ENCODE measurements around the gene DNAH14. TPM values are rescaled to one million over a fixed set of nuclear protein-coding genes. Genes with fewer than 3 reads are reported as not detected.
"Not testable (repeated sequence)": the region's sequence is repeated elsewhere in the genome, so short reads cannot be mapped to it uniquely, and the experiment has no call there.

DNAH14 gene
- total and polyA plus RNA-seq, 4 donors, result 0.92 to 11.3 (median 2.0) TPM; not detected in 1

DNA sequence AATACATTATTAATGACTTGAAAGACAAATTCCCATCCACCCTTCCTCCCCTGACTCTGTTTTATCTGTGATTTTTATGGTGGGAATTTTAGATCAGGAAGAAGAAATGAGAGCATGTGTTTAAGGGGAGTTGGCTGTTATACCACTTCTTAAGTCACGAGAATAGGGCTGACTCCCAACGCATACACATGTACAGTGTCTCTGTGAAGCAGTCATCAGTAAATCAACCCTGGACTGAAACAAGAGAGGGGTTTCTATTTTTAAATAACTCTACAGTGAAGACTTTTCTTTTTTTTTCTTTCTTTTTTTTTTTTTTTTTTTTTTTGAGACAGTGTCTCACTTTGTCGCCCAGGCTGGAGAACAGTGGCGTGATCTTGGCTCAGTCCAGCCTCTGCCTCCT, 392.3 kb downstream of the DNAH14 start:
- H3K4me1 ChIP-seq (ENCODE audit: control insufficient read depth in 1 of 2, insufficient read depth in 2 of 2, low read length in 2 of 2), result no peaks in the 10 kb centered on the region
- 72 to 73% methylated on average over 4 of the region's 4 CpGs for WGBS, 2 donors
- ATAC-seq (ENCODE audit: low FRiP score) (no peak), DNase-seq (no peak)
- no peak overlapping the region for H3K27ac ChIP-seq (ENCODE audit: low read depth in 1 of 2, low read length in 2 of 2)
- no peaks in the 10 kb centered on the region for H3K9me3 ChIP-seq (ENCODE audit: control insufficient read depth, low read length)
- H3K36me3 ChIP-seq (ENCODE audit: control insufficient read depth in 1 of 2, insufficient read depth in 2 of 2, low read length in 1 of 2), result no peaks in the 10 kb centered on the region
- intact Hi-C loops (cut with DNase I), result loop anchor here in 1 of 2 donors (10.0 kb wide), 1 partner anchor 653 kb away; no protein-coding TSS in a partner anchor
- H3K27me3 ChIP-seq (ENCODE audit: control insufficient read depth in 1 of 2, insufficient read depth in 2 of 2, low read length in 1 of 2), result no peaks in the 10 kb centered on the region
- no peak overlapping the region for H3K4me3 ChIP-seq (ENCODE audit: low read length in 2 of 2)

DNA sequence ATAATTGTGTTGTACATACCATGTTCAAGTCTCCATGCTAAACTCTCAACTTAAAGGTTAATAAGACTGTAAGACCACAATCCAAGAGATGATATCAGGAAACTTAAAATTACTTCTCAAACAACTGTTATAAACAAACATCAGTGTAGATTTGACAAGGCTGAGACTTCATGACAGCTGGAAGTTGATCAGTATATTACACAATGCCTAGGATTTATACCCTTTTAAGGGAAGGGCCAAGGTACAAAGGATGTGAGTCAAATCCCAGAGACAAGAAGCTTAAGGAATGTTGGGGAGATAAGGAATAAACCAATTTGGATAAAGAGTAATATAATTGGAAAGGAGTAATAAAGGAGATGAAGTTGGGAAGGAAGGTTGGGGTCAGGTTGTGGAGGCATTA, 399.6 kb downstream of the DNAH14 start:
- Histone ChIP-seq H3K27me3 (ENCODE audit: control insufficient read depth in 1 of 2, insufficient read depth in 2 of 2, low read length in 1 of 2) (no peaks in the 10 kb centered on the region), H3K4me1 (ENCODE audit: control insufficient read depth in 1 of 2, insufficient read depth in 2 of 2, low read length in 2 of 2) (no peaks in the 10 kb centered on the region), H3K4me3 (ENCODE audit: low read length in 2 of 2) (no peak overlapping the region), H3K9me3 (ENCODE audit: control insufficient read depth, low read length) (no peaks in the 10 kb centered on the region), H3K36me3 (ENCODE audit: control insufficient read depth in 1 of 2, insufficient read depth in 2 of 2, low read length in 1 of 2) (no peaks in the 10 kb centered on the region), H3K27ac (ENCODE audit: low read depth in 1 of 2, low read length in 2 of 2) (no peak overlapping the region)
- ATAC-seq (ENCODE audit: low FRiP score) (no peak), DNase-seq (no peak)
- intact Hi-C loops (cut with DNase I), result loop anchor here in 1 of 2 donors (10.0 kb wide), 1 partner anchor 646 kb away; no protein-coding TSS in a partner anchor

DNA sequence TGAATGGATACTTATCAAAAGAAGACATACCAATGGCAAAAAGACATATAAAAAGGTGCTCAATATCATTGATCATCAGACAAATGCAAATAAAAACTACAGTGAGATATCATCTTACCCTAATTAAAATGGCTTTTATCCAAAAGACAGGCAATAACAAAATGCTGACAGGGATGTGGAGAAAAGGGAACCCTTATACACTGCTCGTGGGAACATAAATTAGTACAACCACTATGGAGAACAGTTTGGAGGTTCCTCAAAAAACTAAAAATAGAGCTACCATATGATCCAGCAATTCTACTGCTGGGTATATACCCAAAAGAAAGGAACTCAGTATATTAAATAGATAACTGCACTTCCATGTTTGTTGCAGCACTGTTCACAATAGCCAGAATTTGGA, 400.5 kb downstream of the DNAH14 start:
- H3K9me3 ChIP-seq (ENCODE audit: control insufficient read depth, low read length); H3K4me1 ChIP-seq (ENCODE audit: control insufficient read depth in 1 of 2, insufficient read depth in 2 of 2, low read length in 2 of 2); H3K27me3 ChIP-seq (ENCODE audit: control insufficient read depth in 1 of 2, insufficient read depth in 2 of 2, low read length in 1 of 2); H3K36me3 ChIP-seq (ENCODE audit: control insufficient read depth in 1 of 2, insufficient read depth in 2 of 2, low read length in 1 of 2); H3K27ac ChIP-seq (ENCODE audit: low read depth in 1 of 2, low read length in 2 of 2); H3K4me3 ChIP-seq (ENCODE audit: low read length in 2 of 2); ATAC-seq (ENCODE audit: low FRiP score); DNase-seq: not testable (repeated sequence)
- intact Hi-C loops (cut with DNase I), result loop anchor here in 1 of 2 donors (10.0 kb wide), 1 partner anchor 645 kb away; no protein-coding TSS in a partner anchor
- 67 to 86% methylated on average over 1 of the region's 1 CpG for WGBS, 2 donors

DNA sequence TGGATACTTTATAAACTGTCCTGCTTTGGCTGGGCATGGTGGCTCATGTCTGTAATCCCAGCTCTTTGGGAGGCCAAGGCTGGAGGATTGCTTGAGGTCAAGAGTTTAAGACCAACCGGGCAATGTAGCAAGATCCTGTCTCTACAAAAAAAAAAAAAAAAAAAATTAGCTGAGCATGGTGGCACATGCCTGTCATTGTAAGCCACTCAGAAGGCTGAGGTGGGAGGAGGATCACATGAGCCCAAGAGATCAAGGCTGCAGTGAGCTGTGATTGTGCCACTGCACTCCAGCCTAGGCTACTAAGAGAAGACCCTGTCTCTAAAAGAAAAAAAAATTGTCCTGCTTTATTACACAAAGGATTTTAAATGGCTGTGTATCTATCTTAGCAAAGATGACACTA, 403.2 kb downstream of the DNAH14 start:
- intact Hi-C loops (cut with DNase I), result no loop called here
- ATAC-seq (ENCODE audit: low FRiP score) (no peak), DNase-seq (no peak)
- no peaks in the 10 kb centered on the region for H3K9me3 ChIP-seq (ENCODE audit: control insufficient read depth, low read length)
- no peak overlapping the region for H3K4me3 ChIP-seq (ENCODE audit: low read length in 2 of 2)
- 88 to 100% methylated on average over 1 of the region's 1 CpG for WGBS, 2 donors
- H3K27me3 ChIP-seq (ENCODE audit: control insufficient read depth in 1 of 2, insufficient read depth in 2 of 2, low read length in 1 of 2), result no peaks in the 10 kb centered on the region
- H3K36me3 ChIP-seq (ENCODE audit: control insufficient read depth in 1 of 2, insufficient read depth in 2 of 2, low read length in 1 of 2), result no peaks in the 10 kb centered on the region
- H3K27ac ChIP-seq (ENCODE audit: low read depth in 1 of 2, low read length in 2 of 2), result no peak overlapping the region
- H3K4me1 ChIP-seq (ENCODE audit: control insufficient read depth in 1 of 2, insufficient read depth in 2 of 2, low read length in 2 of 2), result no peaks in the 10 kb centered on the region

DNA sequence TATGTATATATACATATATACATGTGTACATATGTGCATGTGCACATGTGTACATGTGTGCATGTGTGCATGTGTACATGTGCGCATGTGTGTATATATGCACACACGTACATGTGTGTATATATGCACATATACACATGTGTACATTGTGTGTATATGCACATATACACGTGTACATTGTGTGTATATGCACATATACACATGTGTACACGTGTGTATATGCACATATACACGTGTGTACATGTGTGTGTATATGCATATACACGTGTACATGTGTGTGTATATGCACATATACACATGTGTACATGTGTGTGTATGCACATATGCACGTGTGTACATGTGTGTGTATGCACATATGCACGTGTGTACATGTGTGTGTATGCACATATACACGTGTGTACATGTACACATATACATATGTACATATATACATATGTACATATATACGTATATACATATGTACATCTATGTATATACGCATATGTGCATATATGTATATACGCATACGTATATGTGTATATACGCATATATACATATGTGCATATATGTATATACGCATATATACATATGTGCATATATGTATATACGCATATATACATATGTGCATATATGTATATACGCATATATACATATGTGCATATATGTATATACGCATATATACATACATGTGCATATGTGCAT, 405.8 kb downstream of the DNAH14 start:
- intact Hi-C loops (cut with DNase I), result not testable (repeated sequence)

DNA sequence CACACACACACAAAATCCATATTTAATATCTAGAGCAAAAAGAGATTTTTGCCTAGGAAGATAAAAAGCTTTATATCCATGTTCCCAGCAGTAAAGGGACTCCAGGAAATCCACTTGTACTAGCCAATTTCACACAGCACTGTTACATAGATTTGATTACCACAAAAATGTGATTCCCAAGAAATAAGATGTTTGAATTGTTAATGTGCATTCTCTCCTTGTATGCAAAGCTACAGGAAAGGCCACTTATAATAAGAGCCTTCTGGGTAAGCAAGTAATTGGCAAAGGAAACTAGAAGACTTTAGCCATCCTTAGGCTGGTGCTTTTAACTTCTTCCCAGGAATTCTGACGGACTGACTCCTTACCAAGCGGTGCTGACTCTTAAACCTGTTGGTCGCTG, 409.1 kb downstream of the DNAH14 start:
- H3K27ac ChIP-seq (ENCODE audit: low read depth in 1 of 2, low read length in 2 of 2), result no peak overlapping the region
- no peaks in the 10 kb centered on the region for H3K9me3 ChIP-seq (ENCODE audit: control insufficient read depth, low read length)
- H3K4me3 ChIP-seq (ENCODE audit: low read length in 2 of 2), result no peak overlapping the region
- H3K4me1 ChIP-seq (ENCODE audit: control insufficient read depth in 1 of 2, insufficient read depth in 2 of 2, low read length in 2 of 2), result no peaks in the 10 kb centered on the region
- no peaks in the 10 kb centered on the region for H3K36me3 ChIP-seq (ENCODE audit: control insufficient read depth in 1 of 2, insufficient read depth in 2 of 2, low read length in 1 of 2)
- DNase-seq, result no peak
- no peaks in the 10 kb centered on the region for H3K27me3 ChIP-seq (ENCODE audit: control insufficient read depth in 1 of 2, insufficient read depth in 2 of 2, low read length in 1 of 2)
- intact Hi-C loops (cut with DNase I), result no loop called here
- WGBS, 2 donors, result 84 to 88% methylated on average over 3 of the region's 3 CpGs
- ATAC-seq (ENCODE audit: low FRiP score), result no peak

More for the DNA sequence above, 405.8 kb downstream of the DNAH14 start:
- not testable (repeated sequence) for H3K27ac ChIP-seq (ENCODE audit: low read depth in 1 of 2, low read length in 2 of 2); H3K4me3 ChIP-seq (ENCODE audit: low read length in 2 of 2); ATAC-seq (ENCODE audit: low FRiP score); H3K36me3 ChIP-seq (ENCODE audit: control insufficient read depth in 1 of 2, insufficient read depth in 2 of 2, low read length in 1 of 2); H3K27me3 ChIP-seq (ENCODE audit: control insufficient read depth in 1 of 2, insufficient read depth in 2 of 2, low read length in 1 of 2); H3K4me1 ChIP-seq (ENCODE audit: control insufficient read depth in 1 of 2, insufficient read depth in 2 of 2, low read length in 2 of 2); DNase-seq; H3K9me3 ChIP-seq (ENCODE audit: control insufficient read depth, low read length)
- WGBS, 2 donors, result 62 to 67% methylated on average over 18 of the region's 18 CpGs

DNA sequence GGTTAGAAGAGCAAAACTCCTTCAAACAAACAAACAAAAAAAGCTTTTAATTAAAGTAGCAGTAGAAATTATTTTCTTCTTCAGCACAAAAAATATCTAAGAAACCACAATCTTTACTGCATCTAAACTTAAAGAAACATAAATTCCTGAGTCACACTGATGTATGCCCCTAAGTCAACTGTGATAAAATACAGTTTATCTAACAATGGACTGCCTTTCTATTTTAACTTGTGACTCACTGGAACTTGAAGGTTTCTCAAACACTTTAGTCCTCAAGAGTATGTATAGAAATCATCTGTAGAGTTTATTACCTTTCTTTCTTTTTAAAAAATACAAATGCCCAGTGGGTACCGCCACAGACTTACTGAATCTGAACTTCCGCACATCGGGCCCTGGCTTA, 412.2 kb downstream of the DNAH14 start:
- H3K4me1 ChIP-seq (ENCODE audit: control insufficient read depth in 1 of 2, insufficient read depth in 2 of 2, low read length in 2 of 2), result no peaks in the 10 kb centered on the region
- ATAC-seq (ENCODE audit: low FRiP score) (no peak), DNase-seq (no peak)
- WGBS, 2 donors, result 73 to 83% methylated on average over 3 of the region's 3 CpGs
- no peak overlapping the region for H3K27ac ChIP-seq (ENCODE audit: low read depth in 1 of 2, low read length in 2 of 2)
- no peaks in the 10 kb centered on the region for H3K27me3 ChIP-seq (ENCODE audit: control insufficient read depth in 1 of 2, insufficient read depth in 2 of 2, low read length in 1 of 2)
- H3K36me3 ChIP-seq (ENCODE audit: control insufficient read depth in 1 of 2, insufficient read depth in 2 of 2, low read length in 1 of 2), result no peaks in the 10 kb centered on the region
- H3K9me3 ChIP-seq (ENCODE audit: control insufficient read depth, low read length), result no peaks in the 10 kb centered on the region
- H3K4me3 ChIP-seq (ENCODE audit: low read length in 2 of 2), result no peak overlapping the region
- intact Hi-C loops (cut with DNase I), result no loop called here

DNA sequence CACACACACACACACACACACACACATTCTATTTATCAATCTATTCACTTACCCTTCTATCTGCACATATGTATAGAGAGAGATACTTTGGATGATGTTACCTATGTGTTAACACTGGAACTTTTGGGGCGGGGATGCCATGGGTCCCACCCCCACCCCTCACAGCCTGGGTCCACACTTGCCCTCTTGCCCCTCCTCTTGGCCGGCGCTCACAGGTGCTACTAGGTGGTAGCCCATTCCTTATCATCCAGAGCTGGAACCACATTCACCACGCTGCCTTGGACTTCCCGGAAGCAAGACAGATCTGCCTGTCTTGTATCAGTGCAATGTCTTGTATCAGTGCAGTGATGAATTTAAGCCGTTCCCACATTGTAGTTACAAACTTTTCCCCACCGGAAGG, 413.2 kb downstream of the DNAH14 start:
- no peak overlapping the region for H3K4me3 ChIP-seq (ENCODE audit: low read length in 2 of 2)
- H3K4me1 ChIP-seq (ENCODE audit: control insufficient read depth in 1 of 2, insufficient read depth in 2 of 2, low read length in 2 of 2), result no peaks in the 10 kb centered on the region
- no peak for DNase-seq
- H3K27ac ChIP-seq (ENCODE audit: low read depth in 1 of 2, low read length in 2 of 2), result no peak overlapping the region
- WGBS, 2 donors, result 76 to 80% methylated on average over 7 of the region's 7 CpGs
- peaks cover 3% of the 10 kb centered on the region for H3K9me3 ChIP-seq (ENCODE audit: control insufficient read depth, low read length)
- ATAC-seq (ENCODE audit: low FRiP score), result no peak
- H3K27me3 ChIP-seq (ENCODE audit: control insufficient read depth in 1 of 2, insufficient read depth in 2 of 2, low read length in 1 of 2), result no peaks in the 10 kb centered on the region
- H3K36me3 ChIP-seq (ENCODE audit: control insufficient read depth in 1 of 2, insufficient read depth in 2 of 2, low read length in 1 of 2), result no peaks in the 10 kb centered on the region
- intact Hi-C loops (cut with DNase I), result no loop called here

DNA sequence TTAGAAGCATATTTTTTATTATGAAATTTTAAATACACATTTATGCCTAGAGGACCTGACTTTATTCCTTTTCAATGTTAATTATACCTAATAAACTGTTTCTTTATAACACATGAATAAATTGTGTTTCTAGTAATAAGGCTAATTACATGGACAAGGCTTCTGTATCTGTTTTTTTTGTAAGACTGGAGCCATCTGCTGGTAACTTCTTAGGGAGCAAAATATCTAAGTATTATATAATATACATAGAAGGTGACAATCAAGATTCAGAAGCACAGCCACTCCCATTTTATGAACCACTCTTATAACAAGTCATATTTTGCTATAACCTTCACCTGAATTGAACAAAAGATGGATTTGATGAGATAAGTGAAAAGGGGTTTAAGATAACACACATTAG, 414.1 kb downstream of the DNAH14 start:
- Histone ChIP-seq H3K27me3 (ENCODE audit: control insufficient read depth in 1 of 2, insufficient read depth in 2 of 2, low read length in 1 of 2) (no peaks in the 10 kb centered on the region), H3K27ac (ENCODE audit: low read depth in 1 of 2, low read length in 2 of 2) (no peak overlapping the region), H3K4me1 (ENCODE audit: control insufficient read depth in 1 of 2, insufficient read depth in 2 of 2, low read length in 2 of 2) (no peaks in the 10 kb centered on the region), H3K4me3 (ENCODE audit: low read length in 2 of 2) (no peak overlapping the region), H3K36me3 (ENCODE audit: control insufficient read depth in 1 of 2, insufficient read depth in 2 of 2, low read length in 1 of 2) (no peaks in the 10 kb centered on the region), H3K9me3 (ENCODE audit: control insufficient read depth, low read length) (peaks cover 3% of the 10 kb centered on the region)
- no peak for ATAC-seq (ENCODE audit: low FRiP score)
- intact Hi-C loops (cut with DNase I), result no loop called here
- DNase-seq, result no peak
